GM19240 (cell line): Measurements from ENCODE around the gene HCN4.

Source experiments
- DNase-seq: peaks from one replicate; pipeline ENCODE4 v3.0.0; 2011; ENCODE audit warnings: low spot score; ENCODE audit not compliant: insufficient read length

Gene HCN4

DNA sequence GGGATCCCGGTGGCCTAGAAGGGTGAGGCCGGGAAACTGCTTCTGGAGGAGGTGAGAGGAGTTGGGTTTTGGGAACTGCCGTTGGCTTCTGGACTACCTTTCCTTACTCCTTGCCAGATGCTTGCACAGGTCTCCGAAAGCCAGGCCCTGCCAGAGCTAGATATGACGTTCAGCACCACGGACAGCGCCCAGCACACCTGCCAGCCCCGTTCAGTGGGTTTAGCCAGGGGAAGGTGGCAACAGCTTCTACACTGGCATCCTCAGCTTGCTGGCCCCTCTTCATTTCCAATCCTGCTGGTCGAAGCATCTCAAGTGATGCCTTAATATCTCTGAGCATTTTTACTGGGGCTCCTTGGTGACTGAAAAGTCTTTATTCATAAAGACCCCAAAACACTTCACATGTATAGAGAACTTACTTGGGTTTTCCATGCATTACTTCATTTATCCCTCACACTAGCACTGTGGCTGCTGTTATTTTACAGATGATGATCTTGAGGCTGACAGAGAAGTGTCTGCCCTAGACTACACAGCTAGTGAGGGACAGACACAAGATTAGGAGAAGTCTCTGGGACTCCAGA, 21.9 kb downstream of the HCN4 start:
- peak; percentile 82 for DNase-seq

DNA sequence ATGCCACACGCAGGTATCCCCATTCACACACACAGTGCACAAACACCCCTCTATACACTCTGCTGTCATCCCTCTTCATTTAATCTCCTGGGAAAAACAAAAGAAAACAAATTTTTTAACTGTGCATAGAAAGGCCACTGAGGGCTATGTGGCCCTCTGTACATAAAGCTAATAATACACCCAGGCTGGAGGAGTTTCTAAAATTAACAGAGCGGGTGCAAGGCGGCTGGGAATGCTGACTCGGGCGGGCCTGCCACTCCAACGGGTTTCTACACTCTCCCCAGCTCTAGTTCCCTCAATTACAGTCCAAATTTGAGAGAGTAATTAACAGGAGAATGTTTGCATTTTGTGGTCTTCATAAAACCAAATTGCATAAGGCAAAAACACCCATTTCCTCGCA, 23.1 kb downstream of the HCN4 start:
- DNase-seq: no peak

DNA sequence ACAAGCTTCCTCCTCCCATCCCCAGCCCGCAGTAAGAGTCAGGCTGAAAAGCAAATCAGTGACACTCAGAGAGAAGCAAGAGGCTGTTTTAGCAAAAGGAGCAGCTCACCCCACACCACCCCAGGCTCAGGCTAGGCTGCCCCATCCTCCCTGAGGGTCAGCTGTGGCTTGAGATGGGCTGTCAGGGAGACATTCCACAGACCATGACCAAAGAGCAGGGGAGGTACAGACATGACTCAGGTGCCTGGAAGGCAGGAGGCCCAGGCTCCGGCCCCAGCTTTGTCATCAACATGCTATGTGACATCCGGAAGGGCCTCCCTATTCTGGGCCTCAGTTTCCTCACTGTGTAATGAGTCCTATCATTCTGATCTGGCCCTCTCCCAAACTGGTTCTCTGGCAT, 24.7 kb downstream of the HCN4 start:
- no peak for DNase-seq

DNA sequence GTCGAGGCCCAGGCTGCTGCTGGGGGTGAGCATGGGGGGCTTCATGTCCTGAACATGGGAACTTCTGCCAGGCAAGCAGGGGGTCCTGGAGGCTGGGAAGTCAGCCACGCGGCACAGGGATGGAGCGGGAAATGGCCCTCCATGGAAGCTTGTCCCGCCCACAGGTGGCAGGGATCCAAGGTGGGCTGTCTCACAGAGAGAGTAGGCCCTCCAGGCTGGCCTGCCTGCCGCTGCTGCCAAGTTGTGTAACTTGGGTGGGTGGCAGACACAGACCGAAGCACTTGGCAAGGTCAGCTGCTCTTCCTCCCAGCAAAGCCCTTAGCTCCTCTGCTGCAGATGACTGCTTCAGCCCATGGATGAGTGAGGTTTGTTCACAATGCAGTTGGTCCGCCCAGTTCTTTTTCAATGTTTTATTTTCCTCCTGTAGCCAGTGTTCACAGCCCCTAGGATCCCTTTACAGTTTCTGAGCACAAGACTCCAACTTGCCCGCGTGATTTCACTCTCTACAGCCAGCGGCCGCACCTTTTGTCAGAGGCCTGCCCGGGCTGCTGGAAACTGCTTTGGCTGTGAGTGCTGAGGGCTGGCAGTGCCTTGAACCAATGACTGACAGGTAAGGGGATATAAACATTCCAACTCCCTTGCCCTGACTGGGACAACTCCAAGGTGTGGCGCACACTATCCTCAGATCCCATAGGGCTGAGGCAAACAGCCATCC, 26.7 kb downstream of the HCN4 start:
- no peak for DNase-seq

DNA sequence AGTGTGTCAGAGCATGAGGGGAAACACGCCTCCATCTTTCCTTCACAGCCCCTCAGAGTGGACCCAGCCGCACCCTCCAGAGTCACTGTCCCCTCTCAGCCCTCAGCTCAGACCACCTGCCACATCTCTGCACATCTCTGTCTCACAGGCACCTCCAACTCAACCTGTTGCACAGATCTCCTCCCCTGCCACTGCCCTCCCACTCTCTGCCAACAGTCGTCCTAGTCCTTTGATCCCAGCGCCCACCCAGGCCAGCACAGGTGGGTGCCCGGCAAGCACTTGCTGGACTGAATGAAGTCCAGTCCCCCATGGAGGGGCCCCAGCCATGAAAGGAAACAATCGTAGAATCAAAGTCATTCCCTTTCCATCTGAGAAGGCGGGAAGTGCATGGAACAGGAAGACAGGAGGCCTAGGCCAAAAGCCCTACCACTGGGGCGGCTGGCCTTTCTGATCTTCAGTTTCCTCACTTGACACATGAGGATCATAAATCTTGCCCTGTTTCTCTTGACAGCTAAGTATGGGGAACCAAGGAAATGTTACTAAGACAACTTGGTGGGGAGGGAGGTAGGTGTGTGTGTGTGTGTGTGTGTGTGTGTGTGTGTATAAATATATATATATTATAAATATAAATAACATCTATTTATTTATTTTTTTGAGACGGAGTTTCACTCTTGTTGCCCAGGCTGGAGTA, 28.1 kb downstream of the HCN4 start:
- DNase-seq: no peak

DNA sequence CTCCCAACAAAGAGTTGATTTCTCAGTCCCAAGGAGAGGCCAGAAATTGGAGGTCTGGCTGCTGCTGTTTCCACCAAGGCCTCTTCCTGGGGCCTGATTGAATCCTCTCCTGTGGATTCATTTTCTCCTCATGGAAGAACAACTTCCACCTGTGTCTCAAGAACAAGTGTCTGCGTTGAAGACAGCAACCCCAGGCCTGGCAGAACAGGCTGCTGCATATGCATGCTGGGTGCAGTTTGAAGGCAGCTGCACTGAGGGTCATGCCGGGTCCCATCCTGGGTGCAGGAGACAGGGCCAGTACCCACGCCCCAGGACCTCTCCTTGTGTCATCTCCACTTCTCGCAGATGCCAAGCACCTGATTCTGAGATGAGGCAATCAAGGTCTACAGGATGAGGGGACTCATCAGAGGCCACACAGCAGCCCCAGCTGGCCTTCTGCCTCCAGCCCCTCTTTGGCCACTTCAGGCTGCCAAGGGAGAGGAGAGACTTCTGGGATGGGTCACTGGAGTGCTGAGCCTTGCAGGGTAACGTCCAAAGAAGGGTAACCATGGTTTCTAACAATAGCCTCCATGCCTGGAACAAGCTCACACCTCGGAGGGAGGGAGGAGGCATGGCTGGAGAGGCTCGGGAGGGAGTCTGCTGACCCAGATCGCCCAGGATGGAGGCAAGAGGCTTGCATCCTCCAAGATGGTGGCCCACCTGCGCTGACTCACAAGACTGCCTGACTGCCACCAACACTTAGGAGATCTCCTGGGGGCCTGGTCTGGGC, 30.0 kb downstream of the HCN4 start:
- DNase-seq: no peak

DNA sequence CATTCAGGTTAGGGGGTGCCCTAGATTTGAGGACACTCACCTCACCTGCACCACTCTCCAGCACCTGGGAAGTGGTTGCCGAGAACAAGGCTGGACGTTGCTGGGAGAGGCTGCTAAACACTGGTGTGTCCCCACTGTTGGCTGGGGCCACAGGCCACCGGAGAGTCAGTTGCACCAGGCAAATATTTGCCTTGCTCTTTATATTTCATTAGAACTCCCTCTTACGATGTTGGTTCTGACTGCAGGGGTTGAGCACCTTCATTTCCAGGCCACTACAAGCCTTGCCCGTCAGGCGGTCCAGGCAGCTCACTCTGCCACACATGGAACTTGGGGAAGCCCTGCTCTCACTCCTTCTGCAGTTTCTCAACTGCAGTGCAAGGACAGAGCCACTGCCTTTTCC, 30.7 kb downstream of the HCN4 start:
- no peak for DNase-seq

DNA sequence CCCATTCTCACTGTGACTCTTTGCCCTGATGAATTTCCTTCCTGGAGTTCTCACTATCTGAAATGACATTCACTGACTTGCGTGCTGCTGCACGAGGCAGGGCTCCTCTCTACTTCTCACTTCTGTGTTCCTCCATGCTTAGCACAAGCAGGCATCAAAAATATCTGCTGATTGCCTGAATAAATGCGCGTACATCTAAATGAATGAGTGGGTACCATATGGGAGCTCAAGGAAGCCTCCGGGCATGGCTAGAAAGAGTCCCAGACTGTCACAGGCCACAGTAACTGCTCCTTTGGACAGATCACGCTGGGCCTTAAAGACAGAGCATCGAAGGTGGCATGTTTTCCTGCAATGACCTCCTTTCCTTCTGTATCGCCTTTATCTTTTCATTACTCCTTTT, 31.6 kb downstream of the HCN4 start:
- DNase-seq: no peak

DNA sequence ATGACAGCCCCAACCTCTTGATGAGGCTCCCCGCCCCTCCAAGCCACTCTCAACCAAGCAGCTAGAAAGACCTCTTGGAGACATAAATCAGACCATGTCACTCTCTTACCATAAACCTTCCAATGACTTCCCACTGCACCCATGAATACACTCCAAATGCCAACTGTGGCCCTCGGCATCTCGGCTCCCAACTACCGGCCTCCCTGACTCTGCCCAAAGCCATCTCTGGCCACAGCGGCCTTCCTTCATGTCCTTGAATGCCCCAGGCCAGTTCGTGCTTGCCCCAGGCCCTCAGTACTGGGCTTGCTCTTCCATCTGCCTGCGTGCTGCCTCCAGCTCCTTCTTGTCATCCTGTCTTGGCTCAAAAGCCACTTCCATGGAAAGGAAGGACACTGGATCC, 32.0 kb downstream of the HCN4 start:
- DNase-seq: no peak

DNA sequence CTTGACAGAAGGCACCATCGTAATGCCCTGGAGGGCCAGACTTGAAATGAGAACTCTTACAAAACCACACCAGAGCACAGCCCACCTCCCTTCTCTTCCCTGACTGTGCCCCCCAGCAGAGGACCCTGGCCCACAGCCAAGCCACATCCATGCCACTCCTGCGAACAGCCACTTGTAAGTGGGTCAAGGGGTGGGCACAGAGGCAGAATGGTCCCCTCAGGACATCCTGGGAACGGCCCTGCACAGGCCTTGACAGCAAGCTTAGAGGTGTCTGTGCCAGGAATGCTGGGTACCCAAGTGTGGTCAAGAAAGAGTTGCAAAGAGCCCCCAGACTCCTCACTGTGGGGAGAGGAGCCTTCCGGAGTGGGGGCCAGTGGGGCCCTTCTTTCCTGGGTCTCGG, 33.3 kb downstream of the HCN4 start:
- no peak for DNase-seq

DNA sequence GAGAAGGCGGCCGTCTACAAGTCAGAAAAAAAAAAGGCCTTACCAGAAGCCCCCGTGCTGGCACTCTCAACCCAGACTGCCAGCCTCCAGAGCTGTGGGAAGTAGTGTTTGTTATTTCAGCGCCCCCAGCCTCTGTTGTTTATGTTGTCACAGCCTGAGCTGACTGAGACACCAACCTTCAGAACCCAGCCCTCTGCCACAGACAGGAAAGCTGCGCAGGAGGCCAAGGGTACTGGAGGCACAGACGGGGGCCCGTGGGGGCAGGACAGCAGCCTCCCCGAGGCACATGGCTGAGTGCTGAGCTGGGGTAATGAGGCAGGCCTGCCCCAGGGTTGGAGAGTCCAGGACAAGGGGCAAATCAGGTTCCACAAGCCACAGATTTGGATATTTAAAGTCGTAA, 33.7 kb downstream of the HCN4 start:
- no peak for DNase-seq

DNA sequence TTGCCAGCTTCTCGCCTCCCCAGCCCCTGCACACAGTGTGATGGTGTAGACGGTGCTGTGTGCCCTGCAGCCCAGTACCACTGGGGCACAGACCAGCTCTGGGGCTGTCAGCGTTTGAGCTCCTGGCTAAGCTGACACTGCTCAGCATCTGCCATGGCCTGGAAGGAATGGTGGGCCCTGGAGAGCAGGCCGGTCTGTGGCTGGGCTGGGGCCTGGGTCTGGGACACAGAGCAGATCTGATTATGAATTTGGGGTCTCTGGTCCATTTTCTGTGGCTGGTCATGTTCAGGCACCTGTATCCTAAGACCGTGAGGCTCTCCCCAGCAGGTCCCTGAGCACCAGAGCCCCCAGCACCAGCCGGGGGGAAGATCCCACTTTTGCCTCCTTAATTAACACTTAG, 34.7 kb downstream of the HCN4 start:
- DNase-seq: no peak

DNA sequence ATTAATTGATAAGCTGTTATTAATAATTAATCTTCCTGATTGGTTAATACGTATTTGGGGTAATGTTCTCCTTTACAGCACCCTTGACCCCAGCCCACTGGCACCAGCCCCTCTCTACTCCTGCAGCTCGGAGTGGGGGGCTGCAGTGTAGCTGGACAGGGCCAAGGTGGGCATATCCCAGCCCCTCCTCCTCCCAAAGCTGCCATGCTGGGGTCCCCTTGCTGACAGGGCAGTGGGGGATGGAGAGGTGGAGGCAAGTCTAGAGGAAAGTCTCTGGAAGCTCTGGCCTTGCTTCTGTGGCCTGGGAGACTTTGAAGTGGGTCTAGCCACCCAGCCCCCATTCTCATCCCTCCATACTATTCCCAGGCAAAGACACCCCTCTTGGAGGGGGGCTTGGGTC, 35.8 kb downstream of the HCN4 start:
- DNase-seq: no peak

DNA sequence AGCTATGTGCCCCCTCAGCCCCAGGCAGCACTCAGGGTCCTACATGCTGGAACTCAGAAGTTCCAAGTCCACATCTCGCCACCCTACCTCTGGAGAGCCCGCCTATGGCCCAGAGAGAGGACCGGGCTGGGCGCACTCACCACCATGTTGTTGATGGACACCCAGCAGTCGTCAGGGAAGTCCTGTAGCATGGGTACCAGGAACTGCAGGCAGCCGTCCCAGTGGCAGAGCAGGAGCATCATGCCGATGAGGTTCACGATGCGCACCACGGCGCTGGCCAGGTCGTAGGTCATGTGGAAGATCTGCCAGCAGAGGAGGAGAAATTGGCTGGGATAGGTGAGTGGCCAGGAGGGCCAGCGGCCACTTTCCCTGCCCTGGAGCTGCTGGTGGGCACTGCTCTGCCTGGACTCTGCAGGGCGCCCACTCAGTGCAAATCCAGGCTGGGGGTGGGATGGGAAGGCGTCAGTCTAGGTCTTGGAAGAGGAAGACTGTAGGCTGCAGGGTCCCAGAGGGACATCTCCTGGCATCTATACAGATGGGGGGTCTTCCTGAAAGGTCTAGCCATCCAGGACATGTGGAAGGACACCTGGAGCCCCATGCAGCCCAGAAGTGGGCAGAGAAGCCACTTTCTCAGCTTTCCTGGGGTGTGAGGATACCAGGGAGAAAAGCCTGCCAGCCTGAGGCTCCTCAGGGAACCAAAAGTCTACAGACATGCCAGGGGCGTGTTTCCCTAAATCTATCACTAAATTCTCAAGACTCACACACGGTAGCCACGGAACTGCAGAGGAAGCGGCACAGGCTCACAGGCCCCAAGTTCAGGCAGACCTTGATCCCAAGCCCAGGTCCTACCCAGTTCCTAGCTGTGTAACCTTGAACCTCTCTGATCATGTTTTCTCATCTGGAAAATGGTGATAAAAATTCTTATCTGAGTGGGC, 36.5 kb downstream of the HCN4 start:
- DNase-seq: no peak

DNA sequence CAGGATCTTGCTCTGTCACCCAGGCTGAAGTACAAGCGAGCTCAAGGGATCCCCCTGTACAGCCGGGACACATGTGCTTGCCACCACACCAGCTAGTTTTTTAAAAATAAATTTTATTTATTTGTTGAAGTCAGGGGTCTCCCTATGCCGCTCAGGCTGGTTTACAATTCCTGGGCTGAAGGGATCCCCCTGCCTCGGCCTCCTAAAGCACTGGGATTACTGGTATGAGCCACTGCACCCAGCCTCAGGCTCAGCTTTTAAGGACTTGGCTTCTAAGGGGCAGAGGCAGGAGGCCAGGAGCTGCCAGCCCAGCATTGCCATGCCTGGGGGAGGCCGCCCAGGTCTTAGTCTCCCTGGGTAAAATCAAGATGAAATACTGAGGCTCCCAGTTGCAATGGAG, 37.3 kb downstream of the HCN4 start:
- no peak for DNase-seq

DNA sequence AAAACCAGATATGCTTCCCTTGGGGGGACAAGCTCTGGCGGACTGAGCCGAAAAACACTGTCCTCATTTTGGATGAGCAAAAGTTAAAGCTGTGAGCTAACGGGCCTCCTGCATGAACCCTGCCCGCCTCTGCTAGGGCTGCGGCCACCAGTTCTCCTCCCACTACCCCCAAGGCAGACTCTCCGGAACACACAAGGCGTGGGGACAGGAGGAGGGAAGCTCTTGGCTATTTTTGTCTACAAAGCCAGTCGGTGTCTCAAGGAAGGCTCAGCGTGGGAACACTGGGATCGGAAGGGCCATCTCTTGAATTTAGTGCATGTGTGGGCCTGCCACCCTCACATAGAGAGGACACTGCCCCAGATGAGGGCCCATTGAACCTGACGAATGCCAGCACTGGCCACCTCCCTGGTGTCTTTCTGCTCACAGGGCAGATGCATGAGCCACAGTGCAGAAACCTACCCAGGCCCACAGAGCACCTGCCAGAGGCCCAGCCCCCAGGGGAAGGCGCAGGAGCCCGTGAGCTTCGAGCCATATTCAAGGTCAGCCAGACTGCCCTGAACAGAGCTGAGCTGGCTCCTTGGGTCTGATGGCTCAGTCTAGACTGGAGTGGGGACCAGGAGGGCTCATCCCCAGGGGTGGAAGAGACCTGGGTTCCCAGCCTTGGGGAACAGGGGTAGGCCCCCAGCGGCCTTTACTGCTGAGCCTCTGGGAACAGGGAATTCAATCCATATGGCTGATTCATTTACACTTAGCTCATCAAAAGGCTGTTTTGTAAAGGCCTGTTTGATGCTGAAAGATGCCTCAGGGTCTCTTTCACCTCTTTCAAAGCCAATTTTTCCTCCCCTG, 38.3 kb downstream of the HCN4 start:
- no peak for DNase-seq

DNA sequence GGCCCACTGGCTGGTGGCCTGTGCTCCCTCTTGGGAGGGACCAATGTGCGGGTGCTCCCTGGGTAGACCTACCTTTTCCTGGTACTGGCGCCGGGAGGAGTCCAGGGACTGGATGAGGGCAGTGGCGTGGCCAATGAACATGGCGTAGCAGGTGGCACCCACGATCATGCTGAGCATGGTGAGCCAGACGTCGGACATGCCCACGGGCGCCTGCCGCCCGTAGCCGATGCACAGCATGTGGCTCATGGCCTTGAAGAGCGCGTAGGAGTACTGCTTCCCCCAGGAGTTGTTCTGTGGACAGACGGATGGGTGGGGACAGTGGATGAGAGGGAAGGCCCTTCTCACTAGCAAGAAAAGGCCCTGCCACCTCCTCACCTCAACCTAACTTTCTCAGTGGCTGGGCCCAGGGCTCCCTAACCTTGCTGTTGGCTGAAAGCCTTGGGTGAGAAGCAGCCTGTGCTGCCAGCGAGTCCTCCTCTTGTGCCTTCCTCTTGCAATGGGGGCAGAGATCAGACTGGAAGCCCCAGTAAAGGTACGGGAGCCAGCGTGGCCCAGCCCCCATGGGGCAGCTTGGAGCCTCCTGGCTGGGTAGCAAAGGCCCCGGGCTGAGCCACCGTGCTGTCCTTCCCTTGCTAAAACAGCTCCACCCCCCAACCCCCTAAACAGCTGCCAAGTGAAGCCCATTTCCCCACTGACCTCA, 39.1 kb downstream of the HCN4 start:
- no peak for DNase-seq

DNA sequence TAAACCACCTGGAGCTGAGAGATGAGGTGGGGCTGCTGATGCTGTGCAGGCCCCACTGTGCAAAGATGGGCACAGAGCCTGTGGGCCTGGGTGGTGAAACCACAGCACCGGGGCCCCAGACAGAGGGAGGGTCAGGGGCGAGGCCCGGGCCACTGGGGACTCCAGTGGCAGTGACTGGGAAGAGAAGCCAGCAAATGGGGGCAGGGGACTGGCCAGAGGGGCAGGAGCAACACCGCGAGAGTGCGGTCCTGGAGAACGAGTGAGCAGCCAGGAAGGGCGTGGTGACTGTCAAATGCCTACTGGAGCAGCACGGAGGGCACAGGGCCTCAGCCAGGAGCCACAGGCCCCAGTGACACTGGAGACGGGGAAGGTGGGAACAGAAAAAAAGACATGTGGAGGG, 39.8 kb downstream of the HCN4 start:
- no peak for DNase-seq

DNA sequence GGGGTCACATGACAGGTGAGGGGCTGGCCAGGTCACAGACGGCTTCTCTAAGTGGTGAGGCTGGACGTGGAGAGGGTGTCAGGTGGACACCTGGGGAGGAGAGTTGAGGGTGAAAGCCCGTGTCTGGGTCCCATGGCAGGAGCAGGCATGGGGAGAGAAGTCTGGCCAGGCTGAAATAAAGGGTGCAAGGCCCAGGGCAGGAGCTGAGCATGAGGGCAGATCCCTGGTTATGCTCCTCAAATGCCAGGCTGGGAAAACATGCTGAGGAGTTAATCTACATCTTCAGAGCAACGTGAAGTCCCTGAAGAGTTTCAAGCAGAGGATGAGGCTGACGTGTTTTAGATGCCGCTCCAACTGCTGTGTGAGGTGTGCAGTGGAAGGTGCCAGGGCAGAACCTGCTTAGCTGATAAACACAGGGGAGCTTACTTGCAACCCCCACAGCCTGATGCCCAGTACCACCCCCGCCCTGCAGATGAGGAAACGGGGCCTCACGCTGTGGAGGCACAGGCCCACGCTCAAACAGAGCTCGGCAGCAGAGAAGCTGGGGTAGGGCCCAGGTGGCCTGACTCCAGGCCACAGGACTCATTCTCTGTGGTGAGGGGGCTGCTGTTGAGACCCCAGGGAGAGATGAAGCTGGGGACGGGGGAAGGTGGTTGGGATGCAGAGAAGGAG, 40.5 kb downstream of the HCN4 start:
- no peak for DNase-seq
